IMR-90 (cell line): ENCODE data around the gene SHISA6. TPM values are rescaled to one million over a fixed set of nuclear protein-coding genes. Genes with fewer than 3 reads are reported as not detected.

Source experiments
- ATAC-seq: fragments of 200-7000 bp; cut with Tn5 transposase; 2 replicates; pipeline ENCODE4 v1.9.1; 2020; ENCODE audit warnings: low read depth, mild to moderate bottlenecking, moderate library complexity
- BruUV-seq: library from RNA; stranded (reverse); fragments of 400-500 nt; replicated peaks from 2 replicates; lab custom pipeline; 2021; lab: Mats Ljungman, UMichigan
- CTCF ChIA-PET: fragments of 300-600 bp; formaldehyde crosslinking; extraction: SDS; loops from one replicate; lab custom pipeline; 2021; ENCODE audit warnings: antibody characterized with exemption; lab: Yijun Ruan, JAX
- POLR2A ChIA-PET: fragments of 300-600 bp; sonication (Branson Sonifier 250); formaldehyde crosslinking; loops from one replicate; lab custom pipeline; 2022; ENCODE audit warnings: antibody characterized with exemption; ENCODE audit not compliant: unreplicated experiment; lab: Charles Lee
- DNase-seq: peaks from one replicate; pipeline ENCODE4 v3.0.0; 2013
- H2AFZ ChIP-seq: replicated peaks from 2 replicates; pipeline ENCODE3; 2013; ENCODE audit warnings: low read length, mild to moderate bottlenecking; ENCODE audit not compliant: poor library complexity
- H2AK5ac ChIP-seq: 2 replicates; pipeline ENCODE4 v1.6.1; 2013; ENCODE audit warnings: low read depth, low read length, inconsistent platforms
- H2AK9ac ChIP-seq: replicated peaks from 2 replicates; pipeline ENCODE3; 2013; ENCODE audit warnings: mild to moderate bottlenecking, low read depth, low read length, moderate library complexity; ENCODE audit not compliant: poor library complexity
- H2BK120ac ChIP-seq: 2 replicates; pipeline ENCODE4 v1.6.1; 2013; ENCODE audit warnings: low read depth, low read length, inconsistent platforms
- H2BK15ac ChIP-seq: 3 replicates; pipeline ENCODE4 v1.6.1; 2013; ENCODE audit warnings: low read depth, low read length, inconsistent platforms
- H2BK20ac ChIP-seq: 2 replicates; pipeline ENCODE4 v1.6.1; 2013; ENCODE audit warnings: low read depth, mild to moderate bottlenecking, inconsistent platforms, low read length, moderate library complexity
- H2BK5ac ChIP-seq: 2 replicates; pipeline ENCODE4 v1.6.1; 2013; ENCODE audit warnings: mild to moderate bottlenecking, low read depth, low read length, inconsistent platforms; ENCODE audit not compliant: poor library complexity, severe bottlenecking
- H3K14ac ChIP-seq: replicated peaks from 2 replicates; pipeline ENCODE4 v1.6.1; 2013; ENCODE audit warnings: low read depth, low read length, inconsistent platforms
- H3K18ac ChIP-seq: 2 replicates; pipeline ENCODE4 v1.6.1; 2013; ENCODE audit warnings: low read depth, low read length, control low read depth
- H3K23ac ChIP-seq: 2 replicates; pipeline ENCODE4 v1.6.1; 2013; ENCODE audit warnings: low read depth, low read length, inconsistent platforms
- H3K27ac ChIP-seq: 2 replicates; pipeline ENCODE4 v1.5.1; 2013; ENCODE audit warnings: mild to moderate bottlenecking, control low read depth, low read length; ENCODE audit not compliant: insufficient read depth
- H3K27me3 ChIP-seq: 2 replicates; pipeline ENCODE4 v1.6.1; 2013; ENCODE audit warnings: low read length; ENCODE audit not compliant: control insufficient read depth, insufficient read depth
- H3K36me3 ChIP-seq: 2 replicates; pipeline ENCODE4 v1.6.1; 2013; ENCODE audit warnings: low read length, mixed read lengths; ENCODE audit not compliant: control insufficient read depth, insufficient read depth
- H3K4ac ChIP-seq: 2 replicates; pipeline ENCODE4 v1.6.1; 2013; ENCODE audit warnings: low read depth, low read length, inconsistent platforms
- H3K4me1 ChIP-seq: 2 replicates; pipeline ENCODE4 v1.6.1; 2013; ENCODE audit warnings: low read length, mixed read lengths; ENCODE audit not compliant: control insufficient read depth, insufficient read depth
- H3K4me2 ChIP-seq: 2 replicates; pipeline ENCODE4 v1.6.1; 2013; ENCODE audit warnings: low read depth, mild to moderate bottlenecking, control low read depth, low read length, moderate library complexity
- H3K4me3 ChIP-seq: 2 replicates; pipeline ENCODE4 v1.5.1; 2013; ENCODE audit warnings: low read depth, mild to moderate bottlenecking, control low read depth, low read length, moderate library complexity; ENCODE audit not compliant: insufficient read depth
- H3K56ac ChIP-seq: 2 replicates; pipeline ENCODE4 v1.6.1; 2013; ENCODE audit warnings: low read length, inconsistent platforms; ENCODE audit not compliant: insufficient read depth; ENCODE audit errors: extremely low read depth
- H3K79me1 ChIP-seq, 2 experiments: 2 replicates each; pipeline ENCODE4 v1.6.1; 2013; ENCODE audit warnings: low read length in 2 of 2, inconsistent platforms in 1 of 2, low read depth in 1 of 2
- H3K9ac ChIP-seq: 2 replicates; pipeline ENCODE4 v1.6.1; 2013; ENCODE audit warnings: low read depth, low read length, control low read depth
- H3K9me1 ChIP-seq: 2 replicates; pipeline ENCODE4 v1.6.1; 2013; ENCODE audit warnings: low read length, inconsistent platforms; ENCODE audit not compliant: insufficient read depth
- H3K9me3 ChIP-seq: 2 replicates; pipeline ENCODE4 v1.6.1; 2013; ENCODE audit warnings: low read length; ENCODE audit not compliant: control insufficient read depth, insufficient read depth
- H4K20me1 ChIP-seq: 2 replicates; pipeline ENCODE4 v1.6.1; 2013; ENCODE audit warnings: low read length, inconsistent platforms; ENCODE audit not compliant: insufficient read depth
- H4K5ac ChIP-seq: 2 replicates; pipeline ENCODE4 v1.6.1; 2013; ENCODE audit warnings: mild to moderate bottlenecking, low read depth, low read length, control low read depth
- H4K8ac ChIP-seq, 2 experiments: 2 replicates each; pipeline ENCODE4 v1.6.1; 2013; ENCODE audit warnings: low read depth in 2 of 2, low read length in 2 of 2, control low read depth in 1 of 2, inconsistent platforms in 1 of 2
- H4K91ac ChIP-seq: 2 replicates; pipeline ENCODE4 v1.6.1; 2013; ENCODE audit warnings: low read depth, low read length, inconsistent platforms; ENCODE audit not compliant: insufficient read depth
- BHLHE40 ChIP-seq: fragments of 150-350 bp; IDR thresholded peaks from 2 replicates; pipeline ENCODE4 v1.6.1; 2016; ENCODE audit warnings: mild to moderate bottlenecking, low read depth, low read length
- CEBPB ChIP-seq: IDR thresholded peaks from 2 replicates; pipeline ENCODE4 v1.6.1; 2012; ENCODE audit warnings: low read depth, low read length, improper control_type of control experiment
- CHD1 ChIP-seq: IDR thresholded peaks from 2 replicates; pipeline ENCODE4 v1.6.1; 2012; ENCODE audit warnings: low read depth, low read length, improper control_type of control experiment
- FOS ChIP-seq: fragments of 150-350 bp; IDR thresholded peaks from 2 replicates; pipeline ENCODE4 v1.6.1; 2016; ENCODE audit warnings: low read depth, low read length
- MAFK ChIP-seq: IDR thresholded peaks from 2 replicates; pipeline ENCODE4 v1.6.1; 2012; ENCODE audit warnings: low read depth, low read length, improper control_type of control experiment
- MAZ ChIP-seq: IDR thresholded peaks from 2 replicates; pipeline ENCODE4 v1.6.1; 2012; ENCODE audit warnings: low read depth, mild to moderate bottlenecking, low read length, improper control_type of control experiment, moderate library complexity, borderline replicate concordance
- MXI1 ChIP-seq: IDR thresholded peaks from 2 replicates; pipeline ENCODE4 v1.6.1; 2012; ENCODE audit warnings: low read depth, mild to moderate bottlenecking, low read length, moderate library complexity, borderline replicate concordance
- NFE2L2 ChIP-seq: fragments of 150-350 bp; IDR thresholded peaks from 2 replicates; pipeline ENCODE4 v1.6.1; 2016; ENCODE audit warnings: low read depth, mild to moderate bottlenecking, low read length
- POLR2A ChIP-seq: IDR thresholded peaks from 2 replicates; pipeline ENCODE4 v1.6.1; 2012; ENCODE audit warnings: mild to moderate bottlenecking, low read depth, low read length
- RAD21 ChIP-seq: IDR thresholded peaks from 2 replicates; pipeline ENCODE4 v1.6.1; 2012; ENCODE audit warnings: low read length, improper control_type of control experiment
- RCOR1 ChIP-seq: IDR thresholded peaks from 2 replicates; pipeline ENCODE4 v1.6.1; 2012; ENCODE audit warnings: mild to moderate bottlenecking, low read length, improper control_type of control experiment; ENCODE audit not compliant: insufficient replicate concordance
- RFX5 ChIP-seq: IDR thresholded peaks from 2 replicates; pipeline ENCODE4 v1.8.0; 2012; ENCODE audit warnings: low read depth, mild to moderate bottlenecking, low read length, moderate library complexity
- SMC3 ChIP-seq: fragments of 150-350 bp; IDR thresholded peaks from 2 replicates; pipeline ENCODE4 v1.6.1; 2016; ENCODE audit warnings: low read depth, mild to moderate bottlenecking, antibody characterized with exemption, low read length, moderate library complexity
- WGBS, 2 experiments: methylation state at CpG; one replicate each; pipeline versions ENCODE4 v1.1.5 to v1.1.7; 2013; ENCODE audit warnings: missing lambda C conversion rate in 2 of 2; ENCODE audit not compliant: insufficient read length in 1 of 2; ENCODE audit errors: extremely low coverage in 2 of 2; 5-methylcytosine and 5-hydroxymethylcytosine counted together
- dilution Hi-C: fragments of 300-500 bp; cut with HindIII; formaldehyde crosslinking; loops from one replicate; pipeline ENCODE4 v1.14.3; 2018; ENCODE audit warnings: low sequenced_read_pairs; ENCODE audit not compliant: unreplicated experiment
- in situ Hi-C: fragments of 300-500 bp; cut with MboI; formaldehyde crosslinking; loops from 3 replicates; pipeline ENCODE4 v1.14.3; 2019; ENCODE audit warnings: low sequenced_read_pairs, inconsistent platforms, mixed read lengths
- intact Hi-C: fragments of 100-400 bp; cut with micrococcal nuclease; formaldehyde crosslinking; loops from 2 replicates; pipeline ENCODE4 v1.10.0; 2022
- polyA plus RNA-seq, 3 experiments: library from polyadenylated mRNA; depleted of rRNA; stranded (reverse); fragments of >200 nt; gene quantifications; 2 replicates each; pipeline ENCODE4 v1.2.3, GENCODE V29; 2012; ENCODE audit warnings: low replicate concordance in 1 of 3
- total RNA-seq: library from RNA; depleted of rRNA; stranded (reverse); fragments of >200 nt; gene quantifications from 2 replicates; pipeline ENCODE4 v1.2.3, GENCODE V29; 2012
- TF ChIP-seq, protein P1 (sequence below): fragments of 150-350 bp; IDR thresholded peaks from 2 replicates; pipeline ENCODE4 v1.6.1; 2017; ENCODE audit warnings: mild to moderate bottlenecking, antibody characterized with exemption, low read length, low read depth
- TF ChIP-seq, protein P2 (sequence below): fragments of 150-350 bp; IDR thresholded peaks from 2 replicates; pipeline ENCODE4 v1.6.1; 2016; ENCODE audit warnings: low read depth, mild to moderate bottlenecking, low read length, moderate library complexity, borderline replicate concordance
- TF ChIP-seq, protein P3 (sequence below): conservative IDR thresholded peaks from 2 replicates; pipeline ENCODE4 v1.5.1; 2012; ENCODE audit warnings: mild to moderate bottlenecking, low read depth, low read length, improper control_type of control experiment

Gene SHISA6
- total and polyA plus RNA-seq, 2 of the 4 experiments (the other 2 are of a cell fraction): not detected

DNA sequence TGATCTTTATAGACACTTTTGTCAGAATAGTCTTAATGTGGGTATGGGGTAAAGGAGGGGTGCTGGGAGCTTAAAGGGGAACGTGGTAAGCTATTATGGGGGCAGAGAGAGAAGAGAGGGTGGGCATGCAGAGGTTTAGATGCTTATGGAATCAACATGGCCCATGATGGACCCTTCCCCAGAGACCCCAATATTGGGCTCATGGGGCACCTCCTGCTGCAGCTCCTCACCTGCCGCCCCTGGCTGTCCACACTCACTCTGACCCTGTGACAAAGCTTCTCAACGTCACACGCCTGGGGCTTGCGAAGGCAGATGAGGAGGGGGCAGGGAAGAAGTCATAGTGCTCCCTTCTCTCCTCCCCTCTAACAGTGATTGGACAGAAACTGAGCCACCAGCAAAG lies 95.3 kb downstream of the SHISA6 start:
- ATAC-seq (no peak), DNase-seq (no peak)
- H4K8ac ChIP-seq: no peak overlapping the region
- H4K91ac ChIP-seq: no peak overlapping the region
- H3K9me1 ChIP-seq: no peaks in the 10 kb centered on the region
- H3K4me2 ChIP-seq: no peak overlapping the region
- H3K14ac ChIP-seq: no peak overlapping the region
- H2BK15ac ChIP-seq: no peak overlapping the region
- intact Hi-C loops (no loop called here), in situ Hi-C loops (no loop called here), dilution Hi-C loops (no loop called here)
- H3K27ac ChIP-seq: no peak overlapping the region
- H3K56ac ChIP-seq: no peak overlapping the region
- no peaks in the 10 kb centered on the region for H4K20me1 ChIP-seq
- no peak overlapping the region for H2BK20ac ChIP-seq
- H2BK120ac ChIP-seq: no peak overlapping the region
- no peaks in the 10 kb centered on the region for H3K79me1 ChIP-seq
- BruUV-seq: no TSS peak
- H3K4me3 ChIP-seq: no peak overlapping the region
- H3K4me1 ChIP-seq: no peaks in the 10 kb centered on the region
- H3K4ac ChIP-seq: no peak overlapping the region
- no peak overlapping the region for H2AFZ ChIP-seq
- no peak overlapping the region for H3K18ac ChIP-seq
- no peak overlapping the region for H3K9ac ChIP-seq
- POLR2A ChIA-PET: no interaction called here
- H3K36me3 ChIP-seq: no peaks in the 10 kb centered on the region
- no peak overlapping the region for H2BK5ac ChIP-seq
- no CpG with 5 or more reads among the region's 5 CpGs for WGBS, 2 experiments
- TF ChIP-seq NFE2L2 (no peak), CHD1 (no peak), CEBPB (no peak), FOS (no peak), MXI1 (no peak), BHLHE40 (no peak), RAD21 (no peak), MAZ (no peak), MAFK (no peak), POLR2A (no peak), RFX5 (no peak), RCOR1 (no peak), SMC3 (no peak)
- TF ChIP-seq, protein P1, sequence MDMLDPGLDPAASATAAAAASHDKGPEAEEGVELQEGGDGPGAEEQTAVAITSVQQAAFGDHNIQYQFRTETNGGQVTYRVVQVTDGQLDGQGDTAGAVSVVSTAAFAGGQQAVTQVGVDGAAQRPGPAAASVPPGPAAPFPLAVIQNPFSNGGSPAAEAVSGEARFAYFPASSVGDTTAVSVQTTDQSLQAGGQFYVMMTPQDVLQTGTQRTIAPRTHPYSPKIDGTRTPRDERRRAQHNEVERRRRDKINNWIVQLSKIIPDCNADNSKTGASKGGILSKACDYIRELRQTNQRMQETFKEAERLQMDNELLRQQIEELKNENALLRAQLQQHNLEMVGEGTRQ: no peak
- TF ChIP-seq, protein P2, sequence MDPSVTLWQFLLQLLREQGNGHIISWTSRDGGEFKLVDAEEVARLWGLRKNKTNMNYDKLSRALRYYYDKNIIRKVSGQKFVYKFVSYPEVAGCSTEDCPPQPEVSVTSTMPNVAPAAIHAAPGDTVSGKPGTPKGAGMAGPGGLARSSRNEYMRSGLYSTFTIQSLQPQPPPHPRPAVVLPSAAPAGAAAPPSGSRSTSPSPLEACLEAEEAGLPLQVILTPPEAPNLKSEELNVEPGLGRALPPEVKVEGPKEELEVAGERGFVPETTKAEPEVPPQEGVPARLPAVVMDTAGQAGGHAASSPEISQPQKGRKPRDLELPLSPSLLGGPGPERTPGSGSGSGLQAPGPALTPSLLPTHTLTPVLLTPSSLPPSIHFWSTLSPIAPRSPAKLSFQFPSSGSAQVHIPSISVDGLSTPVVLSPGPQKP: no peak
- TF ChIP-seq, protein P3, sequence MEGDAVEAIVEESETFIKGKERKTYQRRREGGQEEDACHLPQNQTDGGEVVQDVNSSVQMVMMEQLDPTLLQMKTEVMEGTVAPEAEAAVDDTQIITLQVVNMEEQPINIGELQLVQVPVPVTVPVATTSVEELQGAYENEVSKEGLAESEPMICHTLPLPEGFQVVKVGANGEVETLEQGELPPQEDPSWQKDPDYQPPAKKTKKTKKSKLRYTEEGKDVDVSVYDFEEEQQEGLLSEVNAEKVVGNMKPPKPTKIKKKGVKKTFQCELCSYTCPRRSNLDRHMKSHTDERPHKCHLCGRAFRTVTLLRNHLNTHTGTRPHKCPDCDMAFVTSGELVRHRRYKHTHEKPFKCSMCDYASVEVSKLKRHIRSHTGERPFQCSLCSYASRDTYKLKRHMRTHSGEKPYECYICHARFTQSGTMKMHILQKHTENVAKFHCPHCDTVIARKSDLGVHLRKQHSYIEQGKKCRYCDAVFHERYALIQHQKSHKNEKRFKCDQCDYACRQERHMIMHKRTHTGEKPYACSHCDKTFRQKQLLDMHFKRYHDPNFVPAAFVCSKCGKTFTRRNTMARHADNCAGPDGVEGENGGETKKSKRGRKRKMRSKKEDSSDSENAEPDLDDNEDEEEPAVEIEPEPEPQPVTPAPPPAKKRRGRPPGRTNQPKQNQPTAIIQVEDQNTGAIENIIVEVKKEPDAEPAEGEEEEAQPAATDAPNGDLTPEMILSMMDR: no peak
- peaks cover 48% of the 10 kb centered on the region for H3K9me3 ChIP-seq
- H3K23ac ChIP-seq: no peak overlapping the region
- H4K5ac ChIP-seq: no peak overlapping the region
- no peak overlapping the region for H2AK9ac ChIP-seq
- H3K27me3 ChIP-seq: no peaks in the 10 kb centered on the region
- CTCF ChIA-PET: no interaction called here
- H2AK5ac ChIP-seq: no peak overlapping the region
